ENCODE data around the gene RNF133. TPM values are rescaled to one million over a fixed set of nuclear protein-coding genes. Genes with fewer than 3 reads are reported as not detected.

The RNF133 gene
- total and polyA plus RNA-seq, 4 donors: 0.05 to 9.1 (median 1.2) TPM

- H3K4me1 ChIP-seq (ENCODE audit: control insufficient read depth in 5 of 5, insufficient read depth in 5 of 5, low read length in 5 of 5): no peaks in the 10 kb centered on the region
- TF ChIP-seq CTCF (IDR thresholded peaks at IDR 0.05; ENCODE audit: control extremely low read depth, extremely low read depth): no peak
These were observed 44.3 kb upstream of the RNF133 start for GRCh38 chr7:122743211-122743610.

GRCh38 chr7:122738947-122739346 lies 40.0 kb upstream of the RNF133 start:
- DNase-seq (no peak), ATAC-seq (ENCODE audit: insufficient read depth, low FRiP score) (no peak)
- H3K4me1 ChIP-seq (ENCODE audit: control insufficient read depth in 5 of 5, insufficient read depth in 5 of 5, low read length in 5 of 5): peaks cover 0 to 1% (median 0%) of the 10 kb centered on the region in 5 donors
- H3K27me3 ChIP-seq (ENCODE audit: control insufficient read depth in 3 of 3, insufficient read depth in 3 of 3, low read length in 2 of 3): no peaks in the 10 kb centered on the region
- no peaks in the 10 kb centered on the region for H3K9me3 ChIP-seq (ENCODE audit: control insufficient read depth in 4 of 4, insufficient read depth in 3 of 4, low read length in 3 of 4)
- WGBS, 2 donors: 82 to 83% methylated on average over 2 of the region's 2 CpGs
- no peak overlapping the region for H3K27ac ChIP-seq (ENCODE audit: low read depth in 1 of 2, low read length in 1 of 2)
- no peak overlapping the region for H3K4me3 ChIP-seq
- H3K36me3 ChIP-seq (ENCODE audit: control insufficient read depth in 4 of 4, insufficient read depth in 4 of 4, low read length in 4 of 4): peaks cover 0 to 3% (median 0%) of the 10 kb centered on the region in 4 donors
- no peak overlapping the region for H3K9ac ChIP-seq (ENCODE audit: insufficient read depth in 1 of 2, low read length in 2 of 2)
- no peak for TF ChIP-seq CTCF (IDR thresholded peaks at IDR 0.05; ENCODE audit: control extremely low read depth, extremely low read depth)

More at GRCh38 chr7:122743211-122743610, 44.3 kb upstream of the RNF133 start:
- Histone ChIP-seq H3K36me3 (ENCODE audit: control insufficient read depth in 4 of 4, insufficient read depth in 4 of 4, low read length in 4 of 4) (no peaks in the 10 kb centered on the region), H3K9ac (ENCODE audit: insufficient read depth in 1 of 2, low read length in 2 of 2) (no peak overlapping the region), H3K27me3 (ENCODE audit: control insufficient read depth in 3 of 3, insufficient read depth in 3 of 3, low read length in 2 of 3) (no peaks in the 10 kb centered on the region), H3K4me3 (no peak overlapping the region), H3K27ac (ENCODE audit: low read depth in 1 of 2, low read length in 1 of 2) (no peak overlapping the region), H3K9me3 (ENCODE audit: control insufficient read depth in 4 of 4, insufficient read depth in 3 of 4, low read length in 3 of 4) (no peaks in the 10 kb centered on the region)
- no peak for ATAC-seq (ENCODE audit: insufficient read depth, low FRiP score)
- no peak for DNase-seq

- ATAC-seq (ENCODE audit: insufficient read depth, low FRiP score) (no peak), DNase-seq (no peak)
- peaks cover 0 to 3% (median 0%) of the 10 kb centered on the region in 4 donors for H3K36me3 ChIP-seq (ENCODE audit: control insufficient read depth in 4 of 4, insufficient read depth in 4 of 4, low read length in 4 of 4)
- 67 to 93% methylated on average over 1 of the region's 1 CpG for WGBS, 2 donors
- TF ChIP-seq CTCF (IDR thresholded peaks at IDR 0.05; ENCODE audit: control extremely low read depth, extremely low read depth): no peak
- H3K27me3 ChIP-seq (ENCODE audit: control insufficient read depth in 3 of 3, insufficient read depth in 3 of 3, low read length in 2 of 3): no peaks in the 10 kb centered on the region
- H3K27ac ChIP-seq (ENCODE audit: low read depth in 1 of 2, low read length in 1 of 2): no peak overlapping the region
- H3K4me3 ChIP-seq: no peak overlapping the region
- H3K9ac ChIP-seq (ENCODE audit: insufficient read depth in 1 of 2, low read length in 2 of 2): no peak overlapping the region
- H3K9me3 ChIP-seq (ENCODE audit: control insufficient read depth in 4 of 4, insufficient read depth in 3 of 4, low read length in 3 of 4): no peaks in the 10 kb centered on the region
- peaks cover 0 to 1% (median 0%) of the 10 kb centered on the region in 5 donors for H3K4me1 ChIP-seq (ENCODE audit: control insufficient read depth in 5 of 5, insufficient read depth in 5 of 5, low read length in 5 of 5)
These were observed 37.3 kb upstream of the RNF133 start for GRCh38 chr7:122736183-122736582.

- no peak for ATAC-seq (ENCODE audit: insufficient read depth, low FRiP score)
- 74 to 85% methylated on average over 1 of the region's 1 CpG for WGBS, 2 donors
- no peaks in the 10 kb centered on the region for H3K27me3 ChIP-seq (ENCODE audit: control insufficient read depth in 3 of 3, insufficient read depth in 3 of 3, low read length in 2 of 3)
- H3K9me3 ChIP-seq (ENCODE audit: control insufficient read depth in 4 of 4, insufficient read depth in 3 of 4, low read length in 3 of 4): no peaks in the 10 kb centered on the region
- no peaks in the 10 kb centered on the region for H3K36me3 ChIP-seq (ENCODE audit: control insufficient read depth in 4 of 4, insufficient read depth in 4 of 4, low read length in 4 of 4)
- no peak overlapping the region for H3K9ac ChIP-seq (ENCODE audit: insufficient read depth in 1 of 2, low read length in 2 of 2)
- no peak for TF ChIP-seq CTCF (IDR thresholded peaks at IDR 0.05; ENCODE audit: control extremely low read depth, extremely low read depth)
- peaks cover 0 to 11% (median 0%) of the 10 kb centered on the region in 5 donors for H3K4me1 ChIP-seq (ENCODE audit: control insufficient read depth in 5 of 5, insufficient read depth in 5 of 5, low read length in 5 of 5)
- DNase-seq: no peak
- no peak overlapping the region for H3K27ac ChIP-seq (ENCODE audit: low read depth in 1 of 2, low read length in 1 of 2)
- no peak overlapping the region for H3K4me3 ChIP-seq
These were observed 28.8 kb upstream of the RNF133 start for GRCh38 chr7:122727759-122728158.

Data from lung (tissue), 12 donors.